Tibial nerve (tissue), 4 donors: Measurements from ENCODE around the gene PARN.

Experiments
- EP300 ChIP-seq, 2 donors: sonication (generic); formaldehyde crosslinking; IDR thresholded peaks; one replicate each; pipeline ENCODE4 v1.6.1; 2017; ENCODE audit warnings: antibody characterized with exemption in 2 of 2, mild to moderate bottlenecking in 1 of 2
- TF ChIP-seq, protein P1 (sequence below), 5 experiments: fragments of 200-600 bp in 3 of 5; fragments of 450-650 bp in 2 of 5; sonication (generic) in 3 of 5; IDR thresholded peaks; one replicate each; pipeline ENCODE4 v1.5.1; 2016 to 2019; ENCODE audit warnings: antibody characterized with exemption in 5 of 5, mild to moderate bottlenecking in 3 of 5, moderate library complexity in 2 of 5

- TF ChIP-seq, protein P1, sequence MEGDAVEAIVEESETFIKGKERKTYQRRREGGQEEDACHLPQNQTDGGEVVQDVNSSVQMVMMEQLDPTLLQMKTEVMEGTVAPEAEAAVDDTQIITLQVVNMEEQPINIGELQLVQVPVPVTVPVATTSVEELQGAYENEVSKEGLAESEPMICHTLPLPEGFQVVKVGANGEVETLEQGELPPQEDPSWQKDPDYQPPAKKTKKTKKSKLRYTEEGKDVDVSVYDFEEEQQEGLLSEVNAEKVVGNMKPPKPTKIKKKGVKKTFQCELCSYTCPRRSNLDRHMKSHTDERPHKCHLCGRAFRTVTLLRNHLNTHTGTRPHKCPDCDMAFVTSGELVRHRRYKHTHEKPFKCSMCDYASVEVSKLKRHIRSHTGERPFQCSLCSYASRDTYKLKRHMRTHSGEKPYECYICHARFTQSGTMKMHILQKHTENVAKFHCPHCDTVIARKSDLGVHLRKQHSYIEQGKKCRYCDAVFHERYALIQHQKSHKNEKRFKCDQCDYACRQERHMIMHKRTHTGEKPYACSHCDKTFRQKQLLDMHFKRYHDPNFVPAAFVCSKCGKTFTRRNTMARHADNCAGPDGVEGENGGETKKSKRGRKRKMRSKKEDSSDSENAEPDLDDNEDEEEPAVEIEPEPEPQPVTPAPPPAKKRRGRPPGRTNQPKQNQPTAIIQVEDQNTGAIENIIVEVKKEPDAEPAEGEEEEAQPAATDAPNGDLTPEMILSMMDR (IDR thresholded peaks at IDR 0.05), result no peak
- no peak for TF ChIP-seq EP300 (IDR thresholded peaks at IDR 0.05)
These were observed 53.5 kb downstream of the PARN start for GRCh38 chr16:14576532-14576931.
